Activated naive CD4-positive, alpha-beta T cell treated with Interleukin-2 at 50 U/mL for 16 hours (primary cell): Measurements from ENCODE around the gene PSAPL1.
"Not testable (repeated sequence)": the region's sequence is repeated elsewhere in the genome, so short reads cannot be mapped to it uniquely, and the experiment has no call there.

Source experiments
- DNase-seq: peaks from one replicate; pipeline ENCODE4 v3.0.0-alpha.2; 2020

The PSAPL1 gene

GRCh38 chr4:7458066-7458425 is 23.3 kb upstream of the PSAPL1 start:
- DNase-seq, result no peak

DNA sequence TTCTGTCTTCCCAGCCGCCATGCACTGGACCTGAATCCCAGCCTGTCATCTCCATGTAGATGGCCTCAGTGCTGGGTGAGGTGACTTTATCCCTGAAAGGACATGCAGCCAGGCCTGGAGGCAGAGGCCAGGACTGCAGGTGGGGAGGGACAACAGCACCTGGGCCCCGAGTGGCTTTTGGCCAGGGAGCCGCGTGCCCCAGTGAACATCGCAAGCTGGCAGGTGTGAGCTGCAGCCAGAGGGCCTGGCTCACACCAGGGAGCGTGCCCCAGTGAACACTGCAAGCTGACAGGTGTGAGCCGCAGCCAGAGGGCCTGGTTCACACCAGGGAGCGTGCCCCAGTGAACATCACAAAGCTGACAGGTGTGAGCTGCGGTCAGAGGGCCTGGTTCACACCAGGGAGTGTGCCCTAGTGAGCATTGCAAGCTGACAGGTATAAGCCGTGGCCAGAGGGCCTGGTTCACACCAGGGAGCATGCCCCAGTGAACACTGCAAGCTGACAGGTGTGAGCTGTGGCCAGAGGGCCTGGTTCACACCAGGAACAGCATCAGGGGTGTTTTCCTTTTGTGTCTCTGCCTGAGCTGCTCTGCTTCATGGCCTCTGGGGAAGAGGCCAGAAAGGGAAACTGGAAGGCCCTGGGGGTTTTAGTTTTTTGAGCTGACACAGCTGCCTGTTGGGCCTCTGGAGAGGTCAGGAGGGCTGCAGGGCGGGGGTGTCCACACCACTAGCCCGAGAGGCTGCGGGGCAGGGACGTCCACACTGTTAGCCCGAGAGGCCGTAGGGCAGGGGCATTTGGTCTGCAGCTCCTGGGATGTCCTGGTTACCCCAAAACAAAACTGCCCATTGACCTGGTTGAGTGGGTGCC is 22.7 kb upstream of the PSAPL1 start:
- no peak for DNase-seq

- not testable (repeated sequence) for DNase-seq
Measured at GRCh38 chr4:7452802-7453201, 18.1 kb upstream of the PSAPL1 start.

GRCh38 chr4:7451800-7452199 is 17.1 kb upstream of the PSAPL1 start:
- DNase-seq, result no peak

GRCh38 chr4:7451434-7451789 is 16.7 kb upstream of the PSAPL1 start:
- no peak for DNase-seq

- DNase-seq, result no peak
Measured at GRCh38 chr4:7450775-7451433, 16.2 kb upstream of the PSAPL1 start.

DNA sequence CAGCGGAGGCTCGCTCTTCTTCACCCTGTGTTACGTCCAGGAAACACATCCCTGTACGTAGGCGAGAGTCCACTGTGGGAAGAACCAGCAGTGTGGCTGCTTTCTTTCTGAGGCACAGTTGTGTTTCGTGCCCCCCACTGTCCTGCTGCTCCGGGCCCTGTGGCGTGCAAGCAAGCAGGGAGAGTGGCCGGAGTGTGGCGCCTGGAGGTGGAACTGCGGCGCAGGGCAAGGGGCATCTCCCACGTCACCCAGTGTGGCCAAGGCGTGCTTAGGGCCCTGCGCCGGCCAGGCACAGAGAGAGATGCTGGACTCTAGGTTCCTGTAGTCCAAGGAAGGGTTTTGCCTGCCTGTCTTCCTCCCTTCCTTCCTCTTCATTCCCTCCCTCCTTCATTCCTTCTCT is 13.3 kb upstream of the PSAPL1 start:
- no peak for DNase-seq

DNA sequence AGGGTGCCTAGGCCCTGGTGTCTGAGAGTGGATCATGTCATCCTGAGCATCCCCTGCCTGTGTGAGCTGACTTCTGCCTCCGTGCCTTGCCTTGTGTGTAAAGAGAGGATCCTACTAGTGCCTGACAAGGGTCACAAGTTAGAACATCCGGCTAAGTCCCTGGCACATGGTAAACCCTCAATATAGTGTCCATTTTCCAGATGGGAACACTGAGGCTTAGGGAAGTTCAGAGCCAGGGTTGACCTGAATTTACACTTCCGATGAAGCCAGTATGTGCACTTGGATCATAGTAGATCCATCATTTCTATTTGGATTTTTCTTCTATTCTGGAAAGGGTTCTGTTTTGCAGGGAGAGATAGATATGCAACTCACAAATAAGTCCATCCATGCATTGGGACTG is 12.5 kb upstream of the PSAPL1 start:
- no peak for DNase-seq

DNA sequence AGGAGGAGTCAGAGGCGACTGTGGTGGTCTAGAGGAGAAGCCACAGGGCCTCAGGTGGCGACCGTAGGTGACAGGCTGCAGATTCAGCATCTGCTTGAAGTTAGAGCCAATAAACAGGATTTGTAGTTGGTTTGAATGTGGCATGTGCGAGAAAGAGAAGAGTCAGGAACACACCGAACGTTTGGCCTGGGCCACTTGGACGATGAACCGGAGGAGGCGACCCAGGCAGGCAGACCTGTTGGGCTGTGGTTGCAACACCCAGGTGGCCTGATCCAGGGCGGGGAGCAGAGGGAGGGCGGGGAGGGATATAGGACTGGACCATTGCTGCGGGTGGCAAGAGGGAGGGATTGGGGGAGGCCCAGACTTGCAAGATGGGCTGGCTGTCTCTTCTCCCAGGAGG is 10.0 kb upstream of the PSAPL1 start:
- no peak for DNase-seq

DNA sequence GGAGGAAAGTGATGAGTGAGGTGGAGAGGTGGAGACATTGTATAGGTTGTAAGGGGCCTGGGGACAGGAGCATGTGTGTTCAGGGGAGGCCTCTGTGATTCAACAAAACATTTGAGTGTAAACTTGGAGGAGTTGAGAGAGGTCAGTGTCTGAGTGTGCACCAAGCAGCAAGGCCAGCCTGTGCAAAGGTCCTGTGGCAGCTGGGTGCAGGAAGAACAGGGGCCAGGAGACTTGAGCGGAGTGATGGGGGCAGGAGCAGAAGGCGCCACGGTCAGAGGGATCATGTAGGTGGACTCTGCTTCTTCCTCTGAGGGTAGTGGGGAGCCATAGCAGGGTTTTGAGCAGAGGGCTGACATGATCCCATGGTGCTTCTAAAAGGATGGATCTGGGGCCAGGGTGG is 9.6 kb upstream of the PSAPL1 start:
- no peak for DNase-seq

DNA sequence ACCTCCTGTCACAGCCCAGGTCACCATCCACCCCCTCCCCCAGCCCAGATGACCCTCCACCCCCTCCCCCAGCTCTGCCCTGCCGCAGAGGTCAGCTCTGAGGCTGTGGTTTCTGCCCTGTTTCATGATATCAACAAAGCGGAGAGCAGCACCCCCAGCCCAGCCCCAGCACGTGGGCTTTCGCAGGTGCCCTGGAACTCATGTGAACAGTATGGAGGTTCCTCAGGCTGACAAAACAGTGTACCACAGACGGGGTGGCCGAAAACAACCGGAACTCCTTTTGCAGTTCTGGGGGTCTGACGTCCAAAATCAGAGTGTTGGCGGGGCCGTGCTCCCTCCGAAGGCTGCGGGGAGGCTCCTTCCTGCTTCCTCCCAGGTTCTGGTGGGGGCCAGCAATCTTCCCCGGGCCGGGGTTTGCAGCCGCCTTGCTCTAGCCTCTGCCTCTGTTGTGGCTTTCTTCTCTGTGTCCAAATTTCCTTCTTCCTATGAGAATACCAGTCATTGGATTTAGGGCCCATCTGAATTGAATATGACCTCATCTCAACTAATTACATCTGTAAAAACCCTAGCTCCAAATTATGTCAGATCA is 7.9 kb upstream of the PSAPL1 start:
- no peak for DNase-seq

GRCh38 chr4:7441201-7441600 is 6.5 kb upstream of the PSAPL1 start:
- DNase-seq, result no peak

DNA sequence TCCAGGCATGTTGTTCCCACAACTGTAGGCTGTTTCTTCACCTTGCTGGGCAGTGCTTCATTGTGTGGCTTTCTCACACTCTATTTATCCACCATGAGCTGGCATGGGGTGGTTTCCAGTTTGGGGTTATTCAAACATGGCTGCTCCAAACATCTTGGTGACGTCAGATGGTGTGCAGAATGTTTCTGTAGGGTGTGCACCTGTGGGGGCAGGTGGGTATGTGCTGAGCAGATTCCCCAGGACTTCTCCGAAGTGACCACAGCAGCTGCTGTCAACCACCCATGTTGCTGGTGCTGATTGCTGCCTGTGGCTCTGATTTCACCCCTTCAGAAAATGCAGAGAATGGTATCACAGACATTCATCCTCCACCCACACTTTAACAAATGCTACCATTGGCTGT is 5.0 kb upstream of the PSAPL1 start:
- no peak for DNase-seq

- DNase-seq, result no peak
Measured at GRCh38 chr4:7436256-7436655, 1.5 kb upstream of the PSAPL1 start.

GRCh38 chr4:7435471-7436061 is 836 bp upstream of the PSAPL1 start:
- no peak for DNase-seq

DNA sequence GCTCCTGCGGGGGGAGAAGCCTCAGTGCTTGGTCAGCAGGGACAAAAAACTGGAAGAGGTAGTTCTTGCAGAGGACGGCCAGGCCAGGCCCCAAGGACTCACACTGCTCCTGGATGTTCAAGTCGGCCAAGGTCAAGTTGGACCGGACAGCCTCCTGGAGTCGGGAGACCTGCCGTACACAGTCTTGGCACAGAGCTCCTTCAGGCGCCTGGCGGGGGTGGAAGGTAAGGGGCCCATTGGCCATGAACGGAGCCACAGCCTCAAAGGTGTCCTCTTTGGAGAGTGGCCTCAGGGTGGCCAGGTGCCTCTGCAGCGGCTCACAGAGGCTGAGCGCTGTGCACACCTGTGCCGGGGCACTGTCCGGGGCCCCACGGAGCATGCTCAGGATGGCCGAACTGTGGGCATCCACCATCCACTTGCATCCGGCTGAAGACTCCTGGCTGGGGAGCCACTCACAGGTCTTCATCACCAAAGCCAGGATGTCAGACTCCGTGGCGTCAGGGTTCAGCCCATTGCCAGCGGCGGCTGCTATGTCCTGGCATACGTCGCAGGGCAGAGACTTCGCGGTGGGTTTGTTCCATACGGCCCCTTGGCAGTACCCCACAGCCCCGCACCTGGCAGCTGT is 477 bp downstream of the PSAPL1 start:
- DNase-seq, result no peak

- DNase-seq, result no peak
Measured at GRCh38 chr4:7433376-7434140, 1.2 kb downstream of the PSAPL1 start.

DNA sequence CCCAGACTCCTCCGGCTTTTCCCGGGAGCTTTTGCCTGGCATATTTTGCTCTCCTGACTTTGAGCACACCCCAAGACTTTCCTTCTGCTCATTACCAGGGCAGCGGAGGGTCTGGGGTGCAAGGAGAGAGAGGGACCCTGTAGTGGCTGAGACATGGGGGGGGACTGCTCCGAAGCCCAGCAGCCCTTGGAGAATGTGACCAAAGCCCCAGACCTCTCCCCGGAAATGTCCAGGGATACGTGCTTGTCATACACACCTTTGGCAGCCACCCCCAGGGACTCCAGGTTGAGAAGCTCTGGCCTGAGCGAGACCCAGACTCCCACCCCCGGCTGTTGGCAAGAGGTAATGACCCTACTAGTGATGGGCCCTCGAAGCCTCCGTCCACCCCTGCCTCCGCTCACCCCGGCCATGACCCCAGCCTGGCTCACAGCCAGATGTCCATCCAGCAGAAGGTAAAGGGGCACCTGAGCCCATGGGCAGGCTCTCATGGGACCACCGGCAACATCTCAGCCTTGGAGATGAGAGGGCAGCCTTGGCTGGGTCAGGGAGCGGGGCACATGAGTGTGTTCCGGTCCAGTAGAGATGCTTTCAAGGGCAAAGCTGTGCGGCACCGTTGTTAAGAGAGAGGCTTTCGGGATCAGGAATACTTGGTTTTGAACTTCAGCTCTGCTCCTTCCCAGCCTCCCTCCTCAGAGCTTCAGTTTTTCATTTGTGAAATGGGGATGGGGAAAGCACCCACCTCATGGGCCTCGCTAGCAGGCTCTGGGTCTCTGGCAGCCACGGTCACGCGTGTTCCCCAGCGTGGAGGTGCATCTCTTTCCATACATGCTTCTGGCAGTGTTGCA is 2.0 kb downstream of the PSAPL1 start:
- DNase-seq, result no peak

- DNase-seq, result no peak
Measured at GRCh38 chr4:7431696-7432530, 2.8 kb downstream of the PSAPL1 start.

DNA sequence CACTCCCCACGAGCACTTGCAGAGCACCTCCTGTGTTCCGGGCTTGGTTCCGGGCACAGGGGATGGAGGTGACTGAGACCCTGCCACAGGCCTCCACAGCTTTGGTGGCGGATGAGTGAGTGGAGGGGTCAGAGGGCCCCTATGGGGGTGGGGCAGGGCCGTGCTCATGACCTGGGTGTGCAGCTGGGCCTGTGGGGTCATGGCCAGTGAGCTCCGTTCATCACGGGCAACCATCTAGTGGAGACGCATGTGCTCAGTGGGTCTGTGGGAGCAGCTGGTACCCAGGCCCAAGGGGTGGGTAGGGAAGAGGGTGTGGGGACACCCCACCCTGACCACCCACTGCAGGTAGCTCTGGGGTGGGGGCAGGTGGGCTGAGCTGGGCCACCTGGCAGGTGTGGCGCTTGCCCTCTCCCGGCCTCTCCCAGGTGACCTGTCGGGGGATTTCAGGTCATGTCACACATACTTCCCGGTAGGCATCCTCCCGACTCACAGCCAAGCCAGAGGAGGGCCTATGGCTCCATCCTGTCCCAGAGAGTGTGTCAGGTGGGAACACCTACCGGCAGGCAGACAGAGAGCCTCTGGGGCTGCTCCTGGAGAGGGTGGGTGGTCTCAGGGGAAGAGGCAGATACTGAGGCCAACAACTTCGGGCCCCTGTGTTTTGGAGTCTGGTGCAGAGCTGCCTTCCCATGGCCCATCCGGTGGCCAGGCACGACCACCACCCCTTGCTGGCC is 3.6 kb downstream of the PSAPL1 start:
- no peak for DNase-seq
